NCI-H2196 treated with DMSO at 0.1 percent for 48 hours (cell line): ENCODE results near the gene TMC7.

Source experiments
- DNase-seq: peaks from one replicate; lab custom pipeline; 2025; ENCODE audit not compliant: unreplicated experiment; lab: John Stamatoyannopoulos, UW

Gene TMC7

GRCh38 chr16:19086322-19087199 lies 102.8 kb downstream of the TMC7 start:
- peak; percentile 87 for DNase-seq

DNA sequence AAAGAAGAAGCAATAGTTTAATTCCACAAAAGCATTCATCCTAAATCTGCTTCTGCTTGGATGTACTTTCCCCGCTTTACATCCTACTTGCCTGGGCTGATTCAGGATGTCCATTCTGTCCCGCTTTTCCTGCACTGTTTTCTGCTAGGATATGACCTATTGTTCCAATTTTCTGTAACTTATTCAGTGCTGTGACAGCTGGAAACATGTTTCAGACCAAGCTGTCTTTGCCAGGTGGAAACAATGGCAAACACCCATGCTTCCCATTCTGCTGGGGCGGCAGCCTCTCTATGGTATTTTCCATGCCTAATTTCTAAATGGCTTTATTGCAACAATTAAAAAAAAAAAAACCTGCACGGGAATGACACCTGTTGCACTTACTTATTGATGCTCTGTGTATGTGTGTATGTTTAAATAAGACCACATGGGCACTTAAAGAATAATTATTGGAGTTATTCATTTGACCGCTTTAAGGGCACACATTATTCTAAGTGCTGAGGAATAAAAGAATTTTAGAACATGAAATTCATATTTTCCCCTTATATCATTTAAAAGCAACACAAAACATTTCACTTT lies 104.7 kb downstream of the TMC7 start:
- no peak for DNase-seq

GRCh38 chr16:19089410-19089955 lies 105.7 kb downstream of the TMC7 start:
- no peak for DNase-seq

- DNase-seq, result no peak
Measured at GRCh38 chr16:19090916-19091315, 107.2 kb downstream of the TMC7 start.

GRCh38 chr16:19092653-19093410 lies 109.1 kb downstream of the TMC7 start:
- DNase-seq, result no peak

GRCh38 chr16:19093631-19094541 lies 110.2 kb downstream of the TMC7 start:
- DNase-seq, result no peak

GRCh38 chr16:19094542-19095365 lies 111.0 kb downstream of the TMC7 start:
- DNase-seq, result no peak

- DNase-seq, result no peak
Measured at GRCh38 chr16:19095654-19096053, 111.9 kb downstream of the TMC7 start.

DNA sequence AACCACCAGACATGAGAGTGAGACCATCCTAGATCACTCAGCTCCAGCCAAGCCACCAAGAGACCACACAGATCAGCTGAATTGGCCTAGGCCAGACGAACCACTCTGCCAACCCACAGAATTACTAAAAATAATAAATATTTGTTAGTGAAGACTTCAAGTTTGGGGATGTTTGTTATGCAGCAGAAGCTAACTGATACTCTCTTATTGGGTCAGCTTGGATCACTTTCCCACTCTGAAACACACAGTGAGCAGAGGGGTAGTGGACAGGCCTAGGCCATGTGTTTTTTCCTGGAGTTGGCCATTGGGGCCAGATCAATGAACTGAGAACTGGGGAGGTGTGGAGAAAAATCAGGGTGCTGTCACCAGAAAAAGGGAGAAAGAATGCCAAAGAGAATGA lies 114.4 kb downstream of the TMC7 start:
- DNase-seq, result no peak

DNA sequence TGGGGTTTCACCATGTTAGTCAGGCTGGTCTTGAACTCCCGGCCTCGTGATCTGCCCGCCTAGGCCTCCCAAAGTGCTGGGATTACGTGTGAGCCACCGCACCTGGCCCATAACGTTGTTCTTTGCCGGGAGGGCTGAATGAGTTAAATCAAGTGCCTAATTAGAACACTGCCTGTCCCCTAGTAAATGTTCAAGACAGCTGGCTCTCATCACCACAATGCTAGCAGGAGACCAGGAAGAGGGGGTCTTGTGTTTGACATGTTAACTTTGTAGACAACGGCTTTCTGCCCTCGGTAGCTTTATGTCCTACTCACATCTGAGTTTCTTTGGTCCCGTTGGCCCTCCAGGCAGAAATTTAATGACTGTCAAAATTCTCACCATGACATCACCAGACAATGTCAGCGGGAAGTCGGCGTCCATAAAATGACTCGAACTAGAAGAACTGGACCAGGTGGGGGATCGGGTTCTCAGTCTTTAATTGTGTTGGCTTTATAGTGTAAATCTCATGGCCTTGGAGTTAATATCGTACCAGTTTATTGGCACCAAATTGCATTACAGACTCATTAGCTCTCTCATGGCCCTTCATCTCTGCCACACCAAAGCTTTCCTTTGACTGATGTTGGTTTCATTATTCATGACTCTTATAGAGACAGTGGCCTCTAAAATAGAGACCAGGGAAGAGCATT lies 118.6 kb downstream of the TMC7 start:
- DNase-seq, result no peak

- DNase-seq, result no peak
Measured at GRCh38 chr16:19104607-19105006, 120.9 kb downstream of the TMC7 start.

DNA sequence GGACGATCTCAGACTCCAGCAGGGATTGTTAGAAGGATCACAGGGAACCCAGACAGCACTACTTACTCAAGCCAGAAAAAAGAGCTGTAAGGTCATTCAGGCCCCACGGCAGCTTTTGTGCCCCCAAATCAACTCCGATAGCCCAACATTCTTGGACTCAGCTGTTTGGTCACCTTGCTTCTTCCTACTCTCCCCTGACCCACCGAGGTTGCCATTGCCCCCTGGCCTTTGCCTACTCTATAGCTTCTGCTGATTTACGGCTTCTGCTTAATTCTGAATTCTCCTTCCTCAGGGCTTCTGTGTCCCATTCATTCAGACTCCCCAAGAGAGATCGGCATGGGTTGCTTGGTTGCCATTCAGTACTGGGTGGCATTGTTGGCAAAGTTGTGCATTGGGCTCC lies 121.4 kb downstream of the TMC7 start:
- DNase-seq, result no peak

DNA sequence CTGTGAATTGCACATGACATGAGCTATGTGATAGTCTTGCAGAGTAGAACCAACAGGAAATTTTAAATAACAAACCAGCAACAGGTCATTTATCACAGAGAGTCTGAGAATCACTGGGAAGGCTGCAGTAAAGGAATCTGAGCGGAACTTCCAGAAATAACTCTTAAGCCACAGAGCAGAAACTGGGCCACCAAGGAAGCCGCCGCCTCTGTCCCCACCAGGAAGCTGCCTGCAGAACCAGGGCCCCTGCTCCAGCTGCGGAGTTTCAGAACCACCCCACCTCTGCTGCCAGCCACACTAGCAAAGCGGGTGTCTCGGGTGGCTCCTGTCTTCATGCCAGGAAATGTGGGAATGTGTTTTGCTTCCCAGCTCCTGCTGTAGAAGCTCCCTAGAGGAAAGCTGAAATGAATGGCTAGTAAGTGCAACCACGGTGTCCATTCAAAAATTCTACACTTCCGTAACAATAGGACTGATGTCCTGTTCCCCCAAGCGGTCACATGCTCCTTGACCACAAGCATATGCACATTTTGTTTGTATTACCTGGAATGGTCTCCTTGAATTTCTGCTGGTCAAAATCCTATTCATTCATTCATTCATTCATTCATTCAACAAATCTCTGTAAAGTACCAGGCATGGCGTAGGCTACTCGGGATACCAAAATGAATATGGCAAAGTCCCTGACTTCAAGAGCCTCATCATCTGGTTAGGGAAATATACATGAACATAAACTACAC lies 122.3 kb downstream of the TMC7 start:
- no peak for DNase-seq

GRCh38 chr16:19106625-19107020 lies 122.9 kb downstream of the TMC7 start:
- no peak for DNase-seq

DNA sequence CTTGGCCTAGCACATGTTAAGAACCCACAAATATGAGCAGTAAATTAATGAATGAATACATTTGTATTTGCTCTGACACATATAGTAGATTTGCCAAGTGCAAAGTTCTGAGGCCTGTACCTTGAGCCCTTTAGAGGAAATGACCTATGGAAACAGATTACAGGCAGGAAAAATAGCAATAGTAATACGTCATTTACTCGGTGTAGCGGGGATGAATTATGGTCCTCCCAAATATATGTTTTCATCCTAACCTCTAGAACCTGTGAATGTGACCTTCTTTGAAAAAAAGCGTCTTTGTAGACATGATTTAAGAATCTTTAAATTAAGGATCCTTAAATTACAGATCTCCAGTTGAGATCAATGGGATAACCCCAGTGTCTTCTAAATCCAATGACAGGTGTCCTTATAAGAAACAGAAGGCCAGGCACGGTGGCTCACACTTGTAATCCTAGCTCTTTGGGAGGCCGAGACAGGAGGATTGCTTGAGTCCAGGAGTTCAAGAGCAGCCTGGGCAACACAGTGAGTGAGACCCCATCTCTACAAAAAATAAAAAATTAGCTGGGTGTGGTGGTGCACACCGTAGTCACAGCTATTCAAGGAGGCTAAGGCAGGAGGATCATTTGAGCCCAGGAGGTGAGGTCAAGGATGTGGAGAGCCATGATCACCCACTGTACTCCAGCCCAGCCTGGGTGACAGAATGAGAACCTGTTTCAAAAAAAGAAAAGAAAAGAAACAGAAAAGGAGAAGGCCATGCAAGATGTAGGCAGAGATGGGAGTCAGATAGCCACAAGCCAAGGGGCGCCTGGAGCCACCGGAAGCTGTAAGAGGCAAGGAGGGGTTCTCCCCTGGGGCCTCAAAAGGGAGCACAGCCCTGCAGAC lies 124.9 kb downstream of the TMC7 start:
- no peak for DNase-seq

- DNase-seq, result no peak
Measured at GRCh38 chr16:19109288-19109664, 125.5 kb downstream of the TMC7 start.

- DNase-seq, result no peak
Measured at GRCh38 chr16:19110537-19111360, 127.0 kb downstream of the TMC7 start.
